ENCODE data around the gene ALPG.

- TF ChIP-seq POLR2AphosphoS5 (IDR thresholded peaks at IDR 0.05) (no peak), CTCF (IDR thresholded peaks at IDR 0.05 in 8 of 11, conservative IDR thresholded peaks at IDR 0.05 in 3 of 11) (no peak), POLR2A (IDR thresholded peaks at IDR 0.05) (no peak)
Observed at GRCh38 chr2:232367591-232368233, 38.9 kb upstream of the ALPG start.
